H1 (cell line): Measurements from ENCODE around the gene MAP6. TPM values are rescaled to one million over a fixed set of nuclear protein-coding genes. Genes with fewer than 3 reads are reported as not detected.
A peak's percentile ranks its signal among the peaks of the same experiment; 100 is the strongest.

Experiments
- EP300 ChIP-seq, 2 experiments: IDR thresholded peaks; 1 replicate in 1 of 2; 2 replicates in 1 of 2; pipeline ENCODE4 v1.6.1; 2011 to 2012; ENCODE audit warnings: low read depth in 2 of 2, low read length in 2 of 2, mild to moderate bottlenecking in 2 of 2, borderline replicate concordance in 1 of 2, inconsistent platforms in 1 of 2, moderate library complexity in 1 of 2
- KDM5A ChIP-seq: fragments of 200-600 bp; IDR thresholded peaks from 2 replicates; pipeline ENCODE4 v1.7.1; 2012; ENCODE audit warnings: mild to moderate bottlenecking, low read length, inconsistent platforms, mixed read lengths
- polyA plus RNA-seq, 7 experiments: library from polyadenylated mRNA; depleted of rRNA in 3 of 7; stranded (reverse) in 5 of 7; unstranded in 2 of 7; fragments of >200 nt in 5 of 7; fragments of 200-250 nt in 2 of 7; gene quantifications; 1 replicate in 5 of 7; 2 replicates in 1 of 7; 4 replicates in 1 of 7; pipeline versions ENCODE4 v1.2.1 to v1.2.3, GENCODE V29; 2011 to 2013; ENCODE audit warnings: missing spikeins in 2 of 7, mixed read lengths in 2 of 7
- total RNA-seq: library from RNA; stranded (reverse); fragmentation: NEBNext Ultra II Directional; extraction: Animal tissue kit (Norgen Biotek cat#: 25700); gene quantifications from 2 replicates; pipeline ENCODE4 v1.2.1, GENCODE V29; 2021

MAP6 gene
- total and polyA plus RNA-seq, 2 of the 8 experiments (the other 6 are each of a cell fraction or from before 2014, with no cell fraction given): 0.54 to 0.89 TPM

DNA sequence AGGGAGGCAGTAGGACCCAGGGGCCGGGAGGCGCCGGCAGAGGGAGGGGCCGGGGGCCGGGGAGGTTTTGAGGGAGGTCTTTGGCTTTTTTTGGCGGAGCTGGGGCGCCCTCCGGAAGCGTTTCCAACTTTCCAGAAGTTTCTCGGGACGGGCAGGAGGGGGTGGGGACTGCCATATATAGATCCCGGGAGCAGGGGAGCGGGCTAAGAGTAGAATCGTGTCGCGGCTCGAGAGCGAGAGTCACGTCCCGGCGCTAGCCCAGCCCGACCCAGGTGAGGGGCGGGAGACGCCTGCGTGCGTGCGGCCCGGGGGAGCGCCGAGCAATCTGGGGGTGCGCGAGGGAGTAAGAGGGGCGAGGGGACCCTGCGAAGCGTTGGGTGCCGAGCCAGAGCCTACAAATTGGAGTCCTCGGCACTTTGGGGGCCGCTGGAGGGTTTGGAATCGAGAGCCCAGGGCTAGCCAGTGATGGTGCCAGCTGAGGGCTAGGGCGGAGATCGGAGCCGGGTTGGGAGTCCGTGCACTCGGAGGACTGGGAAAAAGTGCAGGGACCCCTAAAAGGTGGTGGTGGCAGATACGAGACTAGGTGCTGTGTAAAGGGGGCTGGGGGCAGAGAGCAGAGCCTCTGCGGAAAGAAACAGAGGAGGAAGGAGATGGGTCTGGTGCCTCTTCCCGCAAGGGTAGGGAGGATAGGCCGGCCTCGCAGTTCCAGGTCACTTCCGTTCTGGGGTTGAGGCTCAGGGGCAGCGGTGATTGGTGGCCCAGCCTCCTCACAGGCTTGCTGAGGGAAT lies 106.6 kb downstream of the MAP6 start, which contains the start of gene SERPINH1 (continued):
- no peak for TF ChIP-seq EP300 (IDR thresholded peaks at IDR 0.05; ENCODE audit: borderline replicate concordance in 1 of 2, low read depth in 2 of 2, low read length in 2 of 2)
- TF ChIP-seq KDM5A: 0 out of 2 replicates have a peak, but pooled peaks have one; percentile 9
